ENCODE measurements around the gene DCLK1.

DCLK1 gene

DNA sequence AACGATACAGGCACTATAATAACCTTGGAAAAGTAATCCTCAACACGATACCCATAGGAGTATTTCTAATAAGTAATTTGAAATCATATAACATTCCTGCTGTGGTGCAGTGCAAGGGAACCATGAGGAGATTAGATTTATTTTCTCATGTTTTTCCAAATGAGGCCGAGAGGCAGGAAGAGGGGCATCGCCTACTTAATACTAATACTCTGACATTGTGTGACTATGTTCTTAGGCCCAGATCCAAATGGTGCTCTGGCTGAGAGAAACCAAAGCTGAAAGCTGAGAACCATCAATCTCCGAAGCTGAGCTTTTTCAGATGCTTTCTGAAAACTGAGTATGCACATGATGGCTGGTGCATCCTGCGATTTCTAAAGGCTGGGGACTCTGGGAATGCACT lies 406.7 kb downstream of the DCLK1 start:
- H3K4me1 Mint-ChIP-seq = no peaks in the 10 kb centered on the region
- no peaks in the 10 kb centered on the region for H3K36me3 Mint-ChIP-seq (ENCODE audit: insufficient read depth)
- H3K9me3 Mint-ChIP-seq = peaks cover 11% of the 10 kb centered on the region
- no peak overlapping the region for H3K4me3 Mint-ChIP-seq
- H3K27me3 Mint-ChIP-seq = no peaks in the 10 kb centered on the region
- ATAC-seq (replicated peaks; ENCODE audit: extremely low read depth, poor library complexity, severe bottlenecking) (no peak), DNase-seq (ENCODE audit: low spot score in 2 of 2) (no peak)
- no peak overlapping the region for H3K27ac Mint-ChIP-seq (ENCODE audit: low read depth)

DNA sequence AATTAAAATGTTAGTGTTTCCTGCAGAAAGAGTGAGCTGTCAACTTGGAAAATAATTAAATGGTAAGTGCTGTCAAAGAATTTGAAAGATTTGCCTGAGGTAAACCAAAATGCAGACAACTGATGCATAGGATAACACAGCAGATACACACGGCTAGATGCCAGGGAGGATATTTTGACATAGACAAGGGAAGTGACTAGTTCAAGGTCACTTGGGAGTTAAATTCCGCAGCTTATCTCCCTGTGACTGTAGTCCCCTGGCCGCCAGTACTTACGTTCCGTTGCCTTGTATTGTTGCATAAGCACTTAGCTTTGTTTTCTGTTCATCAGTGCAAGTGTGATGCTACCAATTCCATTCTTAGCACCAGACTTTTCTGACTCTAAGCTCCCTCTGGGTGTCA lies 407.4 kb downstream of the DCLK1 start:
- no peaks in the 10 kb centered on the region for H3K4me1 Mint-ChIP-seq
- H3K27ac Mint-ChIP-seq (ENCODE audit: low read depth) = no peak overlapping the region
- H3K9me3 Mint-ChIP-seq = peaks cover 9% of the 10 kb centered on the region
- H3K36me3 Mint-ChIP-seq (ENCODE audit: insufficient read depth) = no peaks in the 10 kb centered on the region
- no peak for ATAC-seq (replicated peaks; ENCODE audit: extremely low read depth, poor library complexity, severe bottlenecking)
- no peaks in the 10 kb centered on the region for H3K27me3 Mint-ChIP-seq
- H3K4me3 Mint-ChIP-seq = no peak overlapping the region
- DNase-seq (ENCODE audit: low spot score in 2 of 2) = no peak

DNA sequence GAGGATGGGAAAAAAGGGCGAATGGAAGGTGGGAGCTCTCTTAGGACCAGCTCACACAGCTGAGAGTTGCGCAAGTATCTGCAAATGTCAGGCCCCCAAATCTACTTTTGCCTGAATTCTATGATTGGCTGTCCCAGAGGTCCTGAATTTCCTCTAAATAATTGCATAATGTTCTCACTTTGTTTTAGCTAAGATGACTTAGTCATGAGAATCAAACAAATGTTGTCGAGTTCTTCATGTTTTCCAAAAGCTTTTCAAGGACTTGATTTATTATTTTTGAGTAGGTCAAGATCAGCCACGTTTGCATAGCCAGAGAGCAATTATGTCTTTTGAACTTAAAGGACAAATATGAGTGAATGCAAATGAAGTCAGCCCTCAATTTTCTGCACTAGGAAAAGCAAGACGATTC lies 408.1 kb downstream of the DCLK1 start:
- Mint-ChIP-seq H3K4me3 (no peak overlapping the region), H3K27me3 (no peaks in the 10 kb centered on the region), H3K36me3 (ENCODE audit: insufficient read depth) (no peaks in the 10 kb centered on the region), H3K9me3 (peaks cover 5% of the 10 kb centered on the region), H3K4me1 (no peaks in the 10 kb centered on the region), H3K27ac (ENCODE audit: low read depth) (no peak overlapping the region)
- ATAC-seq (replicated peaks; ENCODE audit: extremely low read depth, poor library complexity, severe bottlenecking) (no peak), DNase-seq (ENCODE audit: low spot score in 2 of 2) (no peak)

DNA sequence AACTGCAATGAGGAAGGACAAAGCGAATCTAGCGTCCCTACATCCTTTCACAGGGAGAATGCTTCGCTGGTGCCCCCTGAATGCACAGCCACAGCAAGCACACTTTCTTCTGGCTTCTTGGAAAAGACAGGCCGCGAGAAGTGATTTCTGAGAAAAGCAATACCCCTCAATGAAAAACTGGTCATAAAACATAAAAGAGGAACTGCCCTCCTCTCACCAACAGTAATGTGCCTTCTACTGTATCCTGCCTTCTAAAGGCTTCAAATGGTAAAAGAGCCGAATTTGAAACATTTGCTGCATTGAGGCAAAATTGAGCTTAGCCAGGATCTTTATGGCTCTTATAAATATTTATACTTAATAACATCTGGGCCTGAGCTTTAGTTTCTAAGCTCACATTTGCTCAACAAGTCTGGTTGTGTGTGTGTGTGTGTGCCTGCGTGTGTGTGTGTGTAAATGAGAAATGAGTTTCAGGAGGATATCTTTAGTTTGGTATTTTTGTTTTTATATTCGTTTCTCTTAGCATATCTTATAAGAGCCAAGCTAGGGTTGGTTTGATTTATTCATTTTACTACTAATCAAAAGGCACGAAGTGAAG lies 408.6 kb downstream of the DCLK1 start:
- Mint-ChIP-seq H3K27me3 (no peaks in the 10 kb centered on the region), H3K4me3 (no peak overlapping the region), H3K36me3 (ENCODE audit: insufficient read depth) (no peaks in the 10 kb centered on the region), H3K9me3 (peaks cover 5% of the 10 kb centered on the region), H3K27ac (ENCODE audit: low read depth) (no peak overlapping the region), H3K4me1 (no peaks in the 10 kb centered on the region)
- ATAC-seq (replicated peaks; ENCODE audit: extremely low read depth, poor library complexity, severe bottlenecking) (no peak), DNase-seq (ENCODE audit: low spot score in 2 of 2) (no peak)

DNA sequence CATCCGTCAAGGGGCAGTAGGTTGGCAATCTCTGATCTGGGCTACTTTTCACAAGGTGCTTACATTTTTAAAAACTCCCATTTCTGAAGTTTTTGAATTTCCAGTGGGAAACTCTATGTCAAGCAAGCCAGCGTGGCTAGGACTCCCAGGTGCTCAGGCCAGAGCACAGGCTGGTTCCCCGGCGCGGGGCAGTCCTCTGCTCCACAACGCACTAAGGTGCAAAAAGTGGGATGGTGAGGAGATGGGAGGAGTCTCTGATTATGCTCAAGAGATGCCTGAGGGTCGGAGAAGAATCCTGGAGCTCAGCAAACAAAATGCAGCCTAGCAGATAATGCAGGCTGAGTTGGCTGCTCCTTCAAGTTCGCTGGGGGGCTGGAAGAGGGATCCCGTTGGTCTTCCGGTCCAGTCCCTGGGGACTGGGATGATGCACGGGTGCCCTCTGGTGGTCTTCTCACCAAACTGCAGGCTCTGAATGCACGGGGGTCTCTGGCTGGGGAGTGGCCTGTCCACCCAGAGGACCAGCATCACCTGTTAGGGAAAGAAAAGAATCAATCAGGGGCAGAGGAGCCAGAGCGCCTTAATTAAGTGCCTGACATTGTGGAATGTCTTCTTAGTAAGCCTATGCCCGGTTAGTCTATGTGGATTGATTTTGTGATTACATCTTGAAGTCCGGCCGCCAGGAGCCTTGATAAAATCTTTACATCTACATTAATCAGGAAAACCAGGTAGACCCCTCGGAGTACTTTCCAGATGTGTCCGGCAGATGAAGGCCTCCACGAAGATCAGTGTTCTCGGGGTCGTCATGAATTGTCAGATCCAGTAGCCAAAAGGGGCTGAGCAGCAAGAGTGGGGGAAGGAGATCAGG lies 410.3 kb downstream of the DCLK1 start:
- DNase-seq (ENCODE audit: low spot score in 2 of 2) (no peak), ATAC-seq (replicated peaks; ENCODE audit: extremely low read depth, poor library complexity, severe bottlenecking) (no peak)
- no peaks in the 10 kb centered on the region for H3K36me3 Mint-ChIP-seq (ENCODE audit: insufficient read depth)

DNA sequence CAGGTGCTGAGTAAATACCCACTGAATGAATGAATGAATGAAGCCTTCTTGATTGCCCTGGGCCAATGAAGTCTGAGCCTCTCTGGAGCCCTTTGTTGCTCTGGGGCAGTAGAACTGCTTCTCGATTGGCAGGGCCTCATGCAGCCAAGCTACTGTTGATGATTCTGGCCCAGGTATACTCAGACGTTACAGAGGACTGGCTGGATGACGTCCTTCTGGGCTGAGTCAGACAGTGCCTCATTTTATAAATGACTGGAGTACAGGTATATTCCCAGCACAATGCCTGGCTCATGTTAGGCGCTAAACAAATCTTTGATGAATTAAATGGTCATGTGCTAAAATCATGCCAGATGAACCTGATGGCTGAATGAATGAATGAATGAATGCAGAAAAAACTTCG lies 410.9 kb downstream of the DCLK1 start:
- ATAC-seq (replicated peaks; ENCODE audit: extremely low read depth, poor library complexity, severe bottlenecking) = no peak
- Mint-ChIP-seq H3K36me3 (ENCODE audit: insufficient read depth) (no peaks in the 10 kb centered on the region), H3K4me3 (no peak overlapping the region), H3K27me3 (no peaks in the 10 kb centered on the region), H3K4me1 (no peaks in the 10 kb centered on the region), H3K9me3 (no peaks in the 10 kb centered on the region), H3K27ac (ENCODE audit: low read depth) (no peak overlapping the region)
- DNase-seq (ENCODE audit: low spot score in 2 of 2) = no peak

More for the DNA sequence above, 410.3 kb downstream of the DCLK1 start:
- Mint-ChIP-seq H3K9me3 (peaks cover 5% of the 10 kb centered on the region), H3K27me3 (no peaks in the 10 kb centered on the region), H3K27ac (ENCODE audit: low read depth) (no peak overlapping the region), H3K4me1 (no peaks in the 10 kb centered on the region), H3K4me3 (no peak overlapping the region)

Measured in central memory CD8-positive, alpha-beta T cell (primary cell).